ENCODE data around the gene GAN.
"Not testable (repeated sequence)": the region's sequence is repeated elsewhere in the genome, so short reads cannot be mapped to it uniquely, and the experiment has no call there.

Gene GAN

GRCh38 chr16:81415751-81416150 is 101.0 kb downstream of the GAN start:
- Mint-ChIP-seq H3K27me3 (no peaks in the 10 kb centered on the region), H3K9me3 (no peaks in the 10 kb centered on the region), H3K4me3 (no peak overlapping the region), H3K27ac (no peak overlapping the region), H3K4me1 (peaks cover 5% of the 10 kb centered on the region)
- no peak for DNase-seq
- no peak for ATAC-seq

- Mint-ChIP-seq H3K9me3 (no peaks in the 10 kb centered on the region), H3K4me1 (peaks cover 5% of the 10 kb centered on the region), H3K4me3 (no peak overlapping the region), H3K27me3 (no peaks in the 10 kb centered on the region), H3K27ac (no peak overlapping the region)
- no peak for ATAC-seq
- no peak for DNase-seq
Observed at GRCh38 chr16:81416749-81417148, 102.0 kb downstream of the GAN start.

GRCh38 chr16:81417210-81417609 is 102.4 kb downstream of the GAN start:
- peaks cover 5% of the 10 kb centered on the region for H3K4me1 Mint-ChIP-seq
- ATAC-seq (no peak), DNase-seq (no peak)
- H3K9me3 Mint-ChIP-seq, result no peaks in the 10 kb centered on the region
- no peak overlapping the region for H3K4me3 Mint-ChIP-seq
- H3K27ac Mint-ChIP-seq, result peak overlapping the region in 1 of 2 donors; percentile 78
- H3K27me3 Mint-ChIP-seq, result no peaks in the 10 kb centered on the region

DNA sequence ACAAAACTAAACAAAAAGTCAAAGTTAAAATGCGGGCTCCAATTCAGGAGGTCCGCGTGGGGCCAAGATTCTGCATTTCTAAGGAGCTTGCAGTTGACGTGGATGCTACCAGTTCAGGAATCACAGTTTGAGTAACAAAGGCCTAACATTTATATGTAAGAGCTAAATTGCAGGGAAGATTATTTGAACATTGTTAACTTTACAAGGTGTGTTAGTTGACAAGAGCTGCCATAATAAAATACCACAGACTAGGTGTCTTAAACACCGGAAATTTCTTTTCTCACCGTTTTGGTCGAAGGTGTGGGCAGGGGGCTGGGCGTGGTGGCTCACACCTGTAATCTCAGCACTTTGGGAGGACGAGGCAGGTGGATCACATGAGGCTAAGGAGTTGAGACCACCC is 105.0 kb downstream of the GAN start:
- H3K4me3 Mint-ChIP-seq, result no peak overlapping the region
- peaks cover 0 to 2% of the 10 kb centered on the region in 2 donors for H3K9me3 Mint-ChIP-seq
- DNase-seq (no peak), ATAC-seq (no peak)
- H3K4me1 Mint-ChIP-seq, result peaks cover 8% of the 10 kb centered on the region
- H3K27me3 Mint-ChIP-seq, result no peaks in the 10 kb centered on the region
- no peak overlapping the region for H3K27ac Mint-ChIP-seq

DNA sequence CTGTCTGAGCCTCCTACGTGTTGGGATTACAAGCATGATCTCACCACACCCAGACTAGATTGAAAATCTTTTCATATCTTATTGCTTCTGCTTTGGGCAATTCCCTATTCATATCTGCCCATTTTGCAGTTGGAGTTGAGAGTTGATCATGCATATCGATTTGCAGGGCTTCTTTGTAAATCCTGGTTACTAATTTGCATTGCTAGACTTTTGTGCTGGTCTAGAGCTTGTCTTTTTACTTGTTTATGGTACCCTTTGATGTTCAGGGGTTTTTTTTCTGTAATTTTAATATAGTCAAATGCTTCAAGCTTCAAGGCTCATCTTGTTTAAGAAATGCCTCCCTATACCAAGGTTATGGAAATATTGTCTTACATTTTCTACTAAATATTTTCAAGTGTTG is 106.4 kb downstream of the GAN start:
- no peak for DNase-seq
- Mint-ChIP-seq H3K4me3 (no peak overlapping the region), H3K27ac (no peak overlapping the region), H3K4me1 (peaks cover 15% of the 10 kb centered on the region), H3K9me3 (peaks cover 0 to 7% of the 10 kb centered on the region in 2 donors), H3K27me3 (no peaks in the 10 kb centered on the region)
- no peak for ATAC-seq

DNA sequence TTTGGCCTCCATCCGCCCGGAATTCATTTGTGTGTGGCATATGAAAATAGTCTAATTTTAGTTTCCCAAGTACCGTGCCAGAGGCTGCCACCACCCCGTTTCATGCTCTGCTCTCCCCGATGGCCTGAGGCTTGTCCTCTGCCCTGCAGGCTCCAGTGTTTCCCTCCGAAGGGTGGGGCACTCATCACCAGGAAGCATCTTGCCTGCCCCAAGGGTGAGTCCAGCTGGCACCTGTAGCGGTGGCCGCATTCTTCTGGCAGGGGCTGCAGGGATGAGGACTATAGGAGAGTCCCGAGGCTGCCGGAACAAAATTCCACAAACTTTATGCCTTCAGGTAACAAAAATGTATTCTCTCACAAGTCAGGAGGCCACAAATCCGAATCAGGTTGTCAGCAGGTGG is 106.8 kb downstream of the GAN start:
- Mint-ChIP-seq H3K9me3 (peaks cover 0 to 7% of the 10 kb centered on the region in 2 donors), H3K4me1 (peaks cover 15% of the 10 kb centered on the region), H3K27me3 (no peaks in the 10 kb centered on the region), H3K27ac (no peak overlapping the region), H3K4me3 (no peak overlapping the region)
- no peak for DNase-seq
- ATAC-seq, result no peak

DNA sequence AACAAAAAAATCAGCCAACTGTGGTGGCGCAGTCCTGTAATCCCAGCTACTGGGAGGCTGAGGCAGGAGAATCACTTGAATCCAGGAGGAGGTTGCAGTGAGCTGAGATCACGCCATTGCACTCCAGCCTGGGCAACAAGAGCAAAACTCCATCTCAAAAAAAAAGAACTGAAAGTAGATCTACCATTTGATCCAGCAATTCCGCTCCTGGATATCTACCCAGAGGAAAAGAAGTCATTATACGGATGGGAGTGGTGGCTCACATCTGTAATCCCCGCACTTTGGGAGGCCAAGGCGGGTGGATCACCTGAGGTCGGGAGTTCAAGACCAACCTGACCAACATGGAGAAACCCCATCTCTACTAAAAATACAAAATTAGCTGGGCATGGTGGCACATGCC is 107.4 kb downstream of the GAN start:
- ATAC-seq, H3K27me3 Mint-ChIP-seq, H3K9me3 Mint-ChIP-seq, H3K27ac Mint-ChIP-seq, H3K4me3 Mint-ChIP-seq, DNase-seq: not testable (repeated sequence)
- peaks cover 15% of the 10 kb centered on the region for H3K4me1 Mint-ChIP-seq

- peak; percentile 87 for ATAC-seq
- Mint-ChIP-seq H3K27ac (peak overlapping the region; percentile 80 to 94), H3K4me1 (peaks cover 15% of the 10 kb centered on the region), H3K27me3 (no peaks in the 10 kb centered on the region), H3K4me3 (peak overlapping the region; percentile 44 to 59), H3K9me3 (peaks cover 0 to 7% of the 10 kb centered on the region in 2 donors)
- peak in 1 of 2 donors; percentile 40 for DNase-seq
Observed at GRCh38 chr16:81424771-81425170, 110.0 kb downstream of the GAN start.

DNA sequence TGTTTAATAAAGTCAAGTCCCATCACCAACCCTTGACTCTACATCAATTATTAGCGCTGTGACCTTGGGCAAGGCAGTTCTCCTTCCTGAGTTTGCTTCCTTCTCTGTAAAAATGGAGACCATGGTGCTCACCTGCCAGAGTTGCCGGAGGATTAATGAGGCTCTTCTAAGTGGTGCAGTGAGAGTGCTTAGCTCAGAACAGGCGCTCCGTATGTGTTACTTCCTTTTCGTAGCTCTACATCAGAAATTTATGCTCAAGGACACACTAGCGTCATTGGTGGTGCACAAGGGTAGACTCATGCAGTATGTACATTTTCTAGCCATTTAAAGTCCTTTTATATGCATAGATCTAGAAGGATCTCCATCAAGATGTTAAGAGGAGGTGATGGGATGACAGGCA is 112.5 kb downstream of the GAN start:
- Mint-ChIP-seq H3K27ac (no peak overlapping the region), H3K4me1 (peaks cover 21% of the 10 kb centered on the region), H3K4me3 (no peak overlapping the region), H3K9me3 (peaks cover 0 to 7% of the 10 kb centered on the region in 2 donors), H3K27me3 (no peaks in the 10 kb centered on the region)
- DNase-seq, result no peak
- ATAC-seq, result no peak

GRCh38 chr16:81429045-81429521 is 114.3 kb downstream of the GAN start:
- Mint-ChIP-seq H3K27me3 (no peaks in the 10 kb centered on the region), H3K9me3 (peaks cover 0 to 7% of the 10 kb centered on the region in 2 donors), H3K4me3 (no peak overlapping the region), H3K4me1 (peaks cover 20% of the 10 kb centered on the region), H3K27ac (peak overlapping the region in 1 of 2 donors; percentile 79)
- DNase-seq, result no peak
- ATAC-seq, result no peak

DNA sequence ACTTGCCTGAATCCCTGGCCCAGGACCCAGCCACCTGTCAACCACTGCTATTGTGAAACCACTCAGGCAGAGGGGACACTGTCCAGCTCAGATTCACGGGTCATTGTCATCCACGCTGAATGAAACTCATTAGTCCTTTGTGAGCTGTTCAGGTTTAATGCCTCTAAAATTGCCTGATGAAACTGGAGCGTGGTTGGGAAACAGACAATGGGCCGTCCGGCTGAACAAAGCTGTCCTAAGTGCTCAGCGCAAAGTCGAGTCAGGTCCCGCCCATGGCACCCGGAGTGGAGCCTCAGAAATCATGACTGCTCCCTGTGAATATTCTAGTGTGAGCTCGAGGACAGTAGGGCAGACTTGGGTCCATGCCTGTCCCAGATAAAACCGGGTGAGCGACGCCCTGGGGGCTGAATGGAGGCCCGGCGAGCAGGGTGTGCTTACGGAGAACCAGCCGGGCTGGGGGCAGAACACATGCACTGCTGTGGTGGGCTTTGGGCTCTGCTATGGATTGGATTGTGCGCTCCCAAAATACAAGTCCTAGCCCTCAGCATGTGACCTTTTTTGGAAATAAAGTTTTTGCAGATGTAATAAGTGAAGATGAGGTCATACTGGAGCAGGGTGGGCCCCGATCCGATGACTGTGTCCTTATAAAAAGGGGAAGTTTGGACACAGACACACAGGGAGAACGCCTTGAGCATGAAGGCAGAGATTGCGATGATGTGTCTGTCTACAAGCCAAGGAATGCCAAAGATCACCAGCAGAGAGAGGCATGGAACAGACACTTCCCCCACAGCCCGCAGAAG is 117.0 kb downstream of the GAN start:
- Mint-ChIP-seq H3K4me1 (peaks cover 6% of the 10 kb centered on the region), H3K27me3 (no peaks in the 10 kb centered on the region), H3K27ac (no peak overlapping the region), H3K4me3 (no peak overlapping the region), H3K9me3 (no peaks in the 10 kb centered on the region)
- DNase-seq (no peak), ATAC-seq (no peak)

GRCh38 chr16:81432937-81433557 is 118.3 kb downstream of the GAN start:
- no peak overlapping the region for H3K4me3 Mint-ChIP-seq
- peak overlapping the region in 1 of 2 donors; percentile 27 for H3K27ac Mint-ChIP-seq
- H3K27me3 Mint-ChIP-seq, result peaks cover 10% of the 10 kb centered on the region
- ATAC-seq, result no peak
- peaks cover 8% of the 10 kb centered on the region for H3K4me1 Mint-ChIP-seq
- DNase-seq, result no peak
- H3K9me3 Mint-ChIP-seq, result no peaks in the 10 kb centered on the region

- DNase-seq (no peak), ATAC-seq (no peak)
- Mint-ChIP-seq H3K9me3 (no peaks in the 10 kb centered on the region), H3K27me3 (peaks cover 16% of the 10 kb centered on the region), H3K4me3 (no peak overlapping the region), H3K27ac (no peak overlapping the region), H3K4me1 (peaks cover 12% of the 10 kb centered on the region)
Observed at GRCh38 chr16:81435103-81435502, 120.3 kb downstream of the GAN start.

DNA sequence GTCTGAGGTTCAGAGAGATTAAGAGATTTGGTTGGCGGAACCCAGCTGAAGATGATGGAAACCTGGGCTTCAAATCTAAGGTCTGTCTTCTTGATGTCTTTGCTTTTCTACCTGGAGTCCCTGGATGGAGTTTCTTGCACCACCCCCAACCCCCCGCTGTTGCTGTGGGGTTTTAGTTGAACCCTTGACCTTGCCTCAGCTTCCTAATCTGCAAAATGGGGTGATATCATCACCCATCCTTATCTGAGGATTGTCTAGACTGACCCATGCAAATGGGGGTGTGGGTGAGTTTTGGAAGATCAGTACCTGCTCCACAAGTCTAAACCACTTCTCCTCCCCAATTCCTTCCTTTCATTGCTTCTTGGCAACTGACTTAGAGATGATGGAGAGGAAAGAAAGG is 120.8 kb downstream of the GAN start:
- no peak overlapping the region for H3K4me3 Mint-ChIP-seq
- H3K27ac Mint-ChIP-seq, result no peak overlapping the region
- DNase-seq (no peak), ATAC-seq (no peak)
- peaks cover 12% of the 10 kb centered on the region for H3K4me1 Mint-ChIP-seq
- H3K9me3 Mint-ChIP-seq, result no peaks in the 10 kb centered on the region
- peaks cover 16% of the 10 kb centered on the region for H3K27me3 Mint-ChIP-seq

- DNase-seq (no peak), ATAC-seq (no peak)
- Mint-ChIP-seq H3K4me3 (no peak overlapping the region), H3K4me1 (peaks cover 9% of the 10 kb centered on the region), H3K27me3 (peaks cover 25% of the 10 kb centered on the region), H3K27ac (no peak overlapping the region), H3K9me3 (no peaks in the 10 kb centered on the region)
Observed at GRCh38 chr16:81436386-81436785, 121.6 kb downstream of the GAN start.

GRCh38 chr16:81437865-81438264 is 123.1 kb downstream of the GAN start:
- no peak overlapping the region for H3K27ac Mint-ChIP-seq
- no peak overlapping the region for H3K4me3 Mint-ChIP-seq
- peaks cover 28% of the 10 kb centered on the region for H3K27me3 Mint-ChIP-seq
- H3K4me1 Mint-ChIP-seq, result peaks cover 10% of the 10 kb centered on the region
- DNase-seq (no peak), ATAC-seq (no peak)
- no peaks in the 10 kb centered on the region for H3K9me3 Mint-ChIP-seq
